ENCODE measurements around the gene CD19.

GRCh38 chr16:28923652-28924398 is 7.9 kb upstream of the CD19 start:
- TF ChIP-seq CTCF (conservative IDR thresholded peaks at IDR 0.05; ENCODE audit: low read length): no peak
- TF ChIP-seq EZH2phosphoT487 (IDR thresholded peaks at IDR 0.05; ENCODE audit: borderline replicate concordance, low read depth, low read length): no peak
